T1000 (cell line): ENCODE results near the gene IARS1.

ENCODE experiments used
- DNase-seq: peaks from one replicate; lab custom pipeline; 2025; ENCODE audit warnings: mixed read lengths; lab: John Stamatoyannopoulos, UW

The IARS1 gene

DNA sequence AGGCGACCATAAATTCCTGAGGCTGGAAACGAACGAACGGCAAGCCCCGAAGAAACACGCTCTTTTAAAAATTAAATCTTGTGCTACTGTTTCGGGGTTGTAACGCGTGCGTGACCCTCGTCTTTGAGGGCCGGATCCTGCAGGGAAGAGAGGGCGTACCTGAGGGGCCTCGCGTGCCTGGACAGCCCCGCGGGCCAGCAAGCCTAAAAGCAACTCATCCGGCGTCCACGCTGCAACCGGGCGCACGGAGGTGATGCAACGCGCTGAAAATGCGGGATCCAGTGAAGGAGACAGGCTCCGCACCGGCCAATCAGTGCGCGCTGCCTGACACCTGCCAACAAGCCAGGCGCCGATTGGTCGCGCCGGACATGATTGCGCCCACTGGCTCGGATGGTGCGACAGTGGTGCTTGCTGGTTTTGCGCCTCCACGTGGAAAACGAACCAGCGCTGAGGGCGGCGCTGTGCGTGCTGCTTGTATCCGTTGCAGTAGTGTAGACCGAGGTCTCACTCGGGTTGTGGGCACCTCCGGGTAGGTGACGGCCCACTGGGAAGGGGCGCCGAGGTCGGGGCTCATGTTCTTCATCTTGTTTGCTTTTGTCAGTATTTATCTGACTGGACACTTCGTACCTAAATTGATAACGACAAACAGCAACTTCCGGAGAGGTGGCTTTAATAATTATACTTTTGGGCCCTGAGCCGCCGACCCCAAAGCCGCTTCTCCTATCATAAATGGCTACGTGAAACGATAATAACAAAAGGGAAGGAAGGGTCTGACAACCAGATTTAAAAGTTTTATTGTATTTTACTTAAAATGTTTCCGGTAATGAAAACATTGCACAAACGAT lies at the start of gene IARS1:
IARS1 (minus strand) TSS at position 246 of the 845 bp plus-strand sequence. CDS start 4,278 bp downstream, outside the sequence.
- peak; percentile 97 for DNase-seq

DNA sequence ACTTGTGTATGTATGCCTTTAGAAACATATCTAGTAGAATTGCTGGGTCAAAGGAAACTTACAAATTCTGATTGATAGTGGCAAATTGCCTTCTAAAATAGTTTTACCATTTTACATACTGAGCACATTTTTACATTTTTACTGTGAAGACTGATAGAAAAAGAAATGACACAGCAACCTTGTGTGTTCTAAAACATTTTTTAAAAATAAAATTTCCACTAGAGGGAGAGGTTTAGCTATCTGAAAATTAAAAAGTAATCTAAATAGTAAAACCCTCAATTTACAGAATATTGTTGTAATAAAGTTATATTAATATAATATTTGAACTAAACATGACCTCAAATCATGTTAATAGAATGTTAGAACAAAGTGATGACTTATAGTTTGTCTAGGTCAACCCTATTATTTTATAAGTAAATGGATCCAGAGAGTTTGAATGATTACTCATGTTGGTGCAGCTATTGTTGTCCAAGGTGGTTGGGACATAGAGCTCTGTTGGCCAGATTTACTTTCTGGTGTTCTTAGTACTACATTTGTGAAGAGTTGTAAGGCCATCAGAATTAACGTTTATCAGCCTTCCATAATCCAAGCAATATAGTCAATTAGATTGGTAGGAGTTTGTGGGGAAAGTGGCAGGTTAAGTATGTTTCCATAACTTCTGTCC lies 49.5 kb upstream of the IARS1 start:
- no peak for DNase-seq

DNA sequence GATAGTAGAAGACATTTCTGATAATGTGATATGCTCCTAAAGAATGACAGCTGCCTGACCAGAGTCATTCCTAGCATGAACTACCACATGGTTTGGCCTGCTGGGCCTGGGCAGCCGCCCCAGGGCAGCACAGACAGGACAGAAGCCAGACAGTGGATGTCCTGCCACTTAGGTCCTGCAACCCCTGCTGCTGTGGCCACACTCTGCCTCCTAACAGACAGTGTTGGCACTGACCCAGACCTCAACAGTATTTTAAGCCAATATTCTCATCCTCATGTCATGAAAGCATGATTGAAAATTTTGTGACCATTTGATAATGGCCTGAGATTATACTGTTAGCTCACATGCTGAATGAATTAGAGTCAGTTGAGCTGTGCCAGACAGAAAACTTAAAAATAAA lies 48.1 kb upstream of the IARS1 start:
- no peak for DNase-seq

DNA sequence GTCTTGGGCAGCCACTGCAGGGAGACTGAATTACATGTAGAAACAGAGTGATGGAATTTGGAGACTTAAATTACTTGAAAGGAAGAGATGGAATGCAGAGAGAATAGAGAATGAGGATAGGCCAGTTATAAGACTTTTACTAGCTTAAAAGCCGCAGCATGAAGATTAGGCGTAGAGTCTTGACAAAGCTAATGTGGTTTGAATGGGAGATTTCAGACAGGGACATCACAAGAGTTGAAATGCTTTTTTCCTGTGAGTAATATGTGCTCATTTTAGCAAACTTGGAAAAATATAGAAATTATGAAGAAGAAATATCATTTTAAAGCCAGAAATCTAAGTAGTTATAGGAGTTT lies 39.8 kb upstream of the IARS1 start:
- no peak for DNase-seq

DNA sequence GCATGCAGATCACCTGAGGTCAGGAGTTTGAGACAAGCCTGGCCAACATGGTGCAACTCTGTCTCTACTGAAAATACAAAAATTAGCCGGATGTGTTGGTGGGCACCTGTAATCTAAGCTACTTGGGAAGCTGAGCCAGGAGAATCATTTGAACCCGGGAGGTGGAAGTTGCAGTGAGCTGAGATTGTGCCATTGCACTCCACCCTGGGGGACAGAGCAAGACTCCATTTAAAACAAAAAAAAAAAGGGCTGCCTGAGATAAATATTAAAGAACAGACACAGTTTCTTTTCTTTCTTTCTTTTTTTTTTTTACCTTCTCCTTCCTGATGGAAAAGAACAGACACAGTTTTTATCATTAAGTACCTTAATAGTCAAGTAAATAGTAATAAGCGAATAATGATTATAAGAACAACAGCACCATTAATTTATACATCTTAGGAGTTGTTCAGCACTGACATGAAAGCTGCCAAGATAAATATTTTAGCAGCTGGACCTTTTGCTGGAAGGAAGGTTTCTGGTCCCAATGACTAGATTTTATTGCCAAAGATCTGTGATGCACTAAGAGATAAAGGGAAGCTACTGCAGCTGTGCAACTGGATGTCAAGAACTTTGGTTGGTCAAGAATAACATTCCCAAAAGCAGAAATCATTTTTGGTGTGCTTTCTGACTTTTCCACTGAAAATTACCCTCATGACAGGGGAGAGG lies 39.2 kb upstream of the IARS1 start:
- DNase-seq = no peak

DNA sequence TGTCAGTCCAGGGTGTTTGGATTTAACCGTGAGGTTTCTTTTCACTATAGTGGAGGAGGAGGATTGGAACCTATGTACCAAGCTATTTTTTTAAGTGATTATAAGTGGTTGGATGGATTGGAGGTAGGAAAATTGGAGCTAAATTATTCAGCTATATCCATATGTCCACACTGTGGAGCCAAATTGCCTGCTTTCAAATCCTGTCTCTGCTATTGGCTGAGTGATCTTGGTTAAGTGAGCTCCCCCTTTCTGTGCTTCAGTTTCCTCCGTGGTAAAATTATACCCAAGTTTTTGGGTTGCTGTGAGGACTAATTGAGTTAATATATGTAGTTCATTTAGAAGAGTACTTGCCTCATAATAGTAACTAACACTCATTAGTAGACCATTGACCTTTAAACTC lies 34.7 kb upstream of the IARS1 start:
- DNase-seq = no peak

DNA sequence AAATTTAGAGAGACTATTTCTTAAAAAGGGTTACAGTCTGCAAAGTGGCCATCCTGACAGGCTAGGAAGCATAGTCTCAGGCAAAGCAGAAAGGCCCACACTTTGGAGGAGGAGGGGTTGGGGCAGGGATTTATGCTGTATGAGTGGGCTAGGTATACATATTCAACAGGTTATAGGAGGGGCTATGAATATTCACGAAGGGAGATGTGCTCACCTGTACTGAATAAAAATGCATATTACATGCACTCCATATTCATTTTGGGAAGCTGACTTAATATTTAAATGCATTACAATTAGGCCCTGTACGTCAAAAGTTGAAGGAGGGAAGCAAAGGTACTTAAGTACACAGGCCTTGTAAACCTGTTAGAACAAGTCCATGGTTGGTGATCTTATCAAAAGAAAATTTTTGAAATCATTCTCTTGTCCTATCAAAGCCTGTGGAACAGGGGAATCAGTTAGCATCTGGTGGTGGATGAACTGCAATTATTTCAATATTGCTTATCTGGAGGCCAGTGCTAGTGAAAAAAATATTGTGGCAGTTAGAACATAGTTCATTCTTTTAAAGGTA lies 33.9 kb upstream of the IARS1 start:
- no peak for DNase-seq

DNA sequence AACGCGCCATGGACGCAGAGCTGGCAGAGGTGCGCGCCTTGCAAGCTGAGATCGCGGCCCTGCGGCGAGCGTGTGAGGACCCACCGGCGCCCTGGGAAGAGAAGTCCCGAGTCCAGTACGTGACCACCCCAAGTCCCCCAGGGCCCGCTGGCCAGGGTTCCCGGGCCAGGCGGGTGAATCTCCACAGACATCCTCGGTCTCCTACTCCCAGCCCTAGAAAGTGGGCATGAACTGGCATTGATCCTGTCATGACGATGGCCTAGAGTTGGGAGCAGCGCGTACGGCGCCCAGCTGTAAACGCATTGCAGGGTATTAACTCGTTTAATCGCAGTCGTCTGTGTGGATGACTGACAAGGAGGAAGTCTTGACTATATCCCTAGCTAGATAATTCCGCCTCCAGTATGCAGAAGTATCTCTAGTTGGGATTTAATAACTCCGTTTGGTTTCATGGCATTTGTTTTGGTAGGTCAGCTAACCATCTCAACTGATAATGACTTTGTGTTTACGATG lies 32.5 kb upstream of the IARS1 start:
- DNase-seq = no peak

DNA sequence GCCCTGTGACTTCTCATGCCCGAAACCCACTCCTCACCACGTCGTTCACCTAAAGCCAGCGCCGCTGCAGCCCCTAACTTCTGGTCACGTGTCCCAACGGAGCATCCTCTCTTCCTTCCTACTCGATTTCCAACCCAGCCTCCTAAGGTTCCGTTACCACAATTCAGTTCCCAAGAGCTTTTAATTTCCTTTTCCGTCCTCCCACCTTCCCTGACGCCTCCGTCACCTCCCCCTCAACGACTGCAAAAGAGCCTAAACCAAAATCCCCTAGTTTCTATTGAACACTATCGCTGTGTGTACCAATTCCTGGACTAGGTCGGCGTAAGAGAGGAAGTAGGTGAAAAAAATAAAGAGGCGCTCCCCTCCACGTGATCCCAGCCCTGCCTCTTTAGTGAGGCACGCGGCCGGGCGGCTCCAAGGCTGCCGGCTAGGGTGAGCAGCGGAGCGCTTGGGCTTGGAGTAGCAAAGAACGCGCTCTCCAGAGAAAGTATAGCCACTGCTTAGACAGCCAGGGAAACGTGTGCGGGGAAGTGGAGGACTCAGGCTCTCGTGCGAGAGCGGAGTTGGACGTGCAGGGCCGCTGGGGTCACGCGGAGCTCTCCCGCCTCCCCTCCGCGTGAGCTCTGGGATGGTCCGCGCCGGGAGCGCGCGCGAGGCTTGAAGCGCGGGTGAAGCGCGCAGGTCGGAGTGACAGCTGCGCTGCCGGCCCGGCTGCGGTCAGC lies 31.9 kb upstream of the IARS1 start, which contains the start of the genes CENPP and NOL8:
CENPP (plus strand) TSS at position 685 of the 722 bp plus-strand sequence.
NOL8 (minus strand) TSS at position 82 of the 722 bp plus-strand sequence. CDS start 1,189 bp downstream, outside the sequence.
- DNase-seq = peak; percentile 78

DNA sequence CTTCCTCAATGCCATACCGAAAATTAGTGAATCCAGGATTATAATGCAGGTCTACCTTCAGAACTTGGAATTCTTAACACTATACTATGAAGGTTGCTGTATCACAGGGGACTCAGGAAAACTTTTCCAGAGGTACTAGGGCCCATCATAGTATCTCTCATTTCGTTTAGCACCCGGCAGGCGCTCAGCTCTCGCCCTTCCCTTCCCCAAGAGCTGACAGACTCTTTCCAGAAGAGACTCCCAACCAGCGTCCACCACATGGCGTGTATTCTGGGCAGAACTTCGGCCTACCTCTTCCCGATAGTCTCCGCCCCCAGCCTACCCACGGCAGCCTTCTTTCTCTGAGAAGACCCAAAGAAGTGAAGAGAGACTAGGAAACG lies 31.4 kb upstream of the IARS1 start:
- no peak for DNase-seq

DNA sequence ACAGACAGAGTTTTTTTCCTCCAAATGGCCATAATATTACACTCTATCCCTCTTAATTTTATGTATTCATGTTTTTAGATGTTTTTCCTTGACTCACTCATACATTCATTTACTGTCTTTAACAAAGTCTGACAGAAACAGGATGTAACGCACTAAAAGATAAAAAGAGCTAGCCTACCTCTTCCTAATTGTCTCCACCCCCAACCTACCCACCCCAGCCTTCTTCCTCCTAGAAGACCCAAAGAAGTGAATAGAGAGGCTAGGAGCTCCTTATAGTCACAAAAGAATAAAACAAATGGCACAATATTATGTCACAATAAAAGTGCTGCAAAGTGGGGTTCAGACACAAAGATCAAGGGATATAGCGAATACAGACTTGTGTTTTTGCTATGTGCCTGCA lies 30.9 kb upstream of the IARS1 start:
- no peak for DNase-seq

DNA sequence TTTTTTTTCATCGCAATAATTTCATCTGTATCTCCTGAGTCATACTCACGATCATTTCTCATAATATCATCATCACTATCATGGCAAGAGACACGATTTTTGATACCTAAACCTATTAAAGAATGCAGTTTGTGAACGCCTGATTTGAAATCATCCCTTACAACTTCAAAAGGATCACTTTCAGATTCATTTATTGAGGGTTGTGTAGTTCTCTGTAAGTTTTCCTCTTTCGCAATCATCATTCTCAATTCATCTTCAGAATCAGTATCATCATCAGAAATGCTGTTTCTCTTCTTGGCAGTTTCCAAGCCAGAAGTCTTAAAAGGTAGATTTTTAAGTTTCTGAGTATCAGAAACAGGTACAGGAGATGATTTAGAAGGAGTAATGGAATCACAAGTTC lies 22.0 kb upstream of the IARS1 start:
- no peak for DNase-seq

DNA sequence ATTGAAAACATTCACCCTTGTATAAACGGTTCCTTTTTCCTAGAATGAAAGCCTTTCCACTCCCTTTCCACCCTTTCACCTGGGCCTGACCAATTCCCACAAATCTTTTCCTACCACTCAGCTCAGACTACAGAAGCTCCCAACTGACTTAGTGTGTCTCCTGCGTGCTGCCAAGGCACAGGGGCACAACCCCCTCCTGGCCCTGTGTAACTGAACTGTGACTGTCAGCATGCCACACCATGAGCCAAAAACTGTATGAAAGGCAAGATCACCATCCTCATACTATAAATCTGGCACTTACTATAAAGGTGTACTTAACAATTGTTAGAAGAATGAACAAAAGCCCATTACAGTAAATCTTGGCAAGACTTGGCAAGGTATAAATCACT lies 20.1 kb upstream of the IARS1 start:
- no peak for DNase-seq

DNA sequence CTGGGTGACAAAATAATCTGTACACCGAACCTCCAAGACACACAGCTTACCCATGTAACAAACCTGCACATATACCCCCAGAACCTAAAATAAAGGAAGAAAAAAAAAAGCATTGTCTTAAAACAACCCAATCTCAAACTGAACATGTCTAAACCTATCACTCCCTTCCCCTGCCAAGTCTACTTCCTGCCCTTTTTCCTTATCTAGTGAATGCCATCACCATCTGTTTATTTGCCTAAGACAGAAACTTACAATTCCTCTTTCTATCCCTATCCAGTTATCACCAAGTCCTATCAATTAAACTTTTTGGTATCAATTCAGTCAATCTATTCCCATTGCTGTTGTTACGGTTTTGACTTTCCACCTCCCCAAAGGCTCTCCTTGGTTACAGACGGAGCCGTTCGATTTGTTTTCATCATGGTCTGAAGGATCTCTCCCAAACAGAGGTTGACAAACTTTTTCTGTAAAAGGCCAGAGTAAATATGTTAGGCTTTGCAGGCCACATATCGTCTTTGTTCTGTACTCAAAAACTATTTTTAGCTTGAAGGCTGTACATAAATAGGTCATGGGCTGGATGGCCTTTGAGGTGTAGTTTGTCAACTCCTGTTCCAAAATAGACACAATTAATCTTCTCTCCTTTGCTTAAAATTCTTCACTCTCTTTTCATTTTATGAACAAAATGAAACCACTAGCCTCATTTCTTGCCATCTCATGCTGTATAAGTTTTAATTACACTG lies 19.6 kb upstream of the IARS1 start:
- DNase-seq = no peak

DNA sequence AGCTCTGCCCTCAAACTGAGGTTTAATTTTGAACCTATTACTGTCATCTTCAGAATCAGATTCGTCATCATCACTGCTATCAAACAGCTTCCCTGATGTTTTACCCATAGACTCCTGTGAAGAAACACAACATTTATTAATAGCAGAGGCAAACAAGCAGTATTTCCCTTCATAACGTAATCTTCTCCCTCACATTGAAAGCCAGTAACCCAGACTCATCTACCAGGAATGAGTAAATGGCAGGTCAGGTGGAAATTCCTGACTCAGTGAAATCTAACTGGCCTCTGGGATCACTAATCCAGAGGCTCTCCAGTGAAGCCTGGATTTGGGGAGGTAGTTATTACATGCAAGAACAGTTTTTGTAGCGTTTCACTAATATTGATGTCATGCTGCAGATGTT lies 17.1 kb upstream of the IARS1 start:
- DNase-seq = no peak

DNA sequence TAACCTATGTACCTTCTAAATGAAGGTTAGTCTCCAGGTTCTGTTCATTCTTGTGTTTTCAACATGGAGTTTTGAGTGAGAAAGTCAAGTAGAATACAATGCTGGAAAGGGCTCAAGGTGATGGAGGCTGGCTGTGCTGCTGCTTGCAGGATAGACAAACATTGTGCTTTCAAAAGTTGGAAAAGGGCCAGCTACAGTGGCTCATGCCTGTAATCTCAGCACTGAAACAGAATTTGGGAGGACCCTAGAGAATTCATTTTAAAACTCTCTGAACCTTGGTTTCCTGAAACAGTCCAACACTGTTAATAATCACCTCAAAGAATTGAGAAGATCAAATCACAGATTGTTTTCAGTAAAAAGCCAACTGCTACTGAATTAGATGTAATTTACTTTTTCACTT lies 15.4 kb upstream of the IARS1 start:
- no peak for DNase-seq

DNA sequence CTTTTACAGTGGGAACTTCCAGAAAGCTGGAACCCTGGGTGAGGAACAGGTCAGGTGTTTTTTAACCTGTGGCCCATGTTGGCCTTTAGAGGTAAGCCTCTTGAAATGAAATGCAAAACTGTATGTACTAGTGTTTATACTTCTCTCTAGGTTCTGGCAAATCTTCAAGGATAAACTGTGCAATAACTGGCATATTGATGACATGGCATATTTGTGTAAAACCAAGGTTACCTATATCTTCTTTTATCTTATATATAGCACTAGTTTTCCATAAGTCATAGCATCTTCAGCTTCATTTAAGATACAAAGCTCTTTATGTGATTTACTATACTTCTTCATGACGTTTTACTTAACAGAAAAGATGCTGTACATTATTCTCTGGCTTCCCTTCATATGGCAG lies 7.4 kb upstream of the IARS1 start:
- DNase-seq = no peak

DNA sequence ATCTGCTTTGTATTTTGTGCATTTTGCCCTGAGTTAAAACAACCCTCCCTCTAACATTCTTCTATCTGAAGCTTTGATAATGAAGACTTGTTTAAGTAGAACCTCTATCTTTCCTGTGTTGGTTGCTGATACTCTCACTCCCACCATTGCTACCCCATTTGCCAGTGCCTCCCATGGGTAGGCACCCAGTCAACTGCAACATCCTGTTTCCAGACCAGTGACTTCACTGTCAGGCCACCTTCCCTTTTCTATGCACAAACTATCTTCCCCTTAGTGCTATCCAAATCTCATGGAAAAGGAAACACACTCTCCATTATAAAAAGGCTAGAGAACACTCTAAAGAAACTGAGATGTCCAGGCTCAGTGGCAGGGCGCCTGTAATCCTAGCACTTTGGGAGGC lies 5.6 kb upstream of the IARS1 start:
- no peak for DNase-seq

DNA sequence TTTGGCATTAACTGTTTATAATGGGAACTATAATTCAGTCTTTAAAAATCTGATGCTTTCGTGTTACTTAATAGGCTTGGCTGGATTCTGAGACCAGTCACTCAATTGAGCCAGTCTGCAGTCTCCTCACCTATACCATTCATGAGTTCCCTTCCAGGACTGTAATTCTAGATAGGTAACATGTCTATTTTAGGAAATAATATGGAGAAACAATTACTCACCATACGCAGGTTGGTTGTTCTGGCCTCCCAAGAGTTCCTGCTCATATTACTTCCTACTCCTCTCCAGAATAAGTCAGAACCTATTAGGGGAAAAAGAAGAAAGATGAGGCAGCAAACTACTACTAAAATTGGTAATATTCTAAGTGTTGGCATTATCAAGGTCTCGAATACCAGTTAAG lies 4.5 kb upstream of the IARS1 start:
- no peak for DNase-seq

DNA sequence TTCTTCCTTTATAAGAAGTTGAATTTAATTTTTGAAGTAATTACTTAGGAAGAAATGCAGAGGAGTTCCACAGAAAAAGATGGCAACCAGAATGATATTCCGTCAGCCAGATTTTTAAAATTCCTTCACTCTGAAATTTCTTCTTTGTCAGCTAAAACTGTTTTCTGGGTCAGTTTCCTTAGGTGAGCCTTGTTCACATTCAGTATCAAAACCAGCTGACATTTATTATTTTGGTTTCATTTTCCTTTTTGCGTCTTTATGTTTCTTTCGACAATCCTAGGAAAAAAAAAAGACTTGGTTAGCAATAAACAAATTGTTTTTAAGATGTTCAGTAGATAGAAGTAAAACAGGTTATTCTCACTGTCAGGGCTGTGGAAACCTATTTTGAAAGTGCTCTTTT lies 4.1 kb upstream of the IARS1 start:
- no peak for DNase-seq

DNA sequence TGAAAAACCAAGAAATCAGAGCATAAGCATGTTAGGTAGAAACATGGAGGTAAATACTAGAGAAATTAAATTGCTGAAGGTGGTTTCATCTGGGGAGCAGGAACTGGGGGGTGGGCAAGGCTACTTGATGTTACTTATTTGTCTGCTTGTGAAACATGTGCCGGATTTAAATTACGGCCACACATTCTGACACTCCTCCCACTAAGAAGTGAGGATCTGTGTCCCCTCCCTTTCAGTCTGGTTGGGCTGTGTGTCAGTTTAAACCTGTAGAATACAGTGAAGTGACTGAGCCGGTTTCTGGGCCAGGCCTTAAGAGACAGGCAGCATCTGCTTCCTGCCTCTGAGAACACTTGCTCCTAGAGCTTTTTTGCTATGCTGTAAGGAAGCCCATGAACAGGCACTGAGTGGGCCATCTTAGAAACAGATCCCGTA lies 2.3 kb upstream of the IARS1 start:
- no peak for DNase-seq
